A549 treated with Mapracorat at 1 μM for 4 hours (cell line): ENCODE measurements around the gene PRAF2. TPM values are rescaled to one million over a fixed set of nuclear protein-coding genes. Genes with fewer than 3 reads are reported as not detected.

Source experiments
- total RNA-seq: library from RNA; stranded (reverse); fragments of 200-300 nt; extraction: Qiagen RNA extraction; gene quantifications from 5 replicates; pipeline ENCODE4 v1.2.3, GENCODE V29; 2022

Gene PRAF2, protein sequence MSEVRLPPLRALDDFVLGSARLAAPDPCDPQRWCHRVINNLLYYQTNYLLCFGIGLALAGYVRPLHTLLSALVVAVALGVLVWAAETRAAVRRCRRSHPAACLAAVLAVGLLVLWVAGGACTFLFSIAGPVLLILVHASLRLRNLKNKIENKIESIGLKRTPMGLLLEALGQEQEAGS
- total RNA-seq, result 35.6 to 45.6 TPM (median 42.4 TPM) in 5 replicates

DNA sequence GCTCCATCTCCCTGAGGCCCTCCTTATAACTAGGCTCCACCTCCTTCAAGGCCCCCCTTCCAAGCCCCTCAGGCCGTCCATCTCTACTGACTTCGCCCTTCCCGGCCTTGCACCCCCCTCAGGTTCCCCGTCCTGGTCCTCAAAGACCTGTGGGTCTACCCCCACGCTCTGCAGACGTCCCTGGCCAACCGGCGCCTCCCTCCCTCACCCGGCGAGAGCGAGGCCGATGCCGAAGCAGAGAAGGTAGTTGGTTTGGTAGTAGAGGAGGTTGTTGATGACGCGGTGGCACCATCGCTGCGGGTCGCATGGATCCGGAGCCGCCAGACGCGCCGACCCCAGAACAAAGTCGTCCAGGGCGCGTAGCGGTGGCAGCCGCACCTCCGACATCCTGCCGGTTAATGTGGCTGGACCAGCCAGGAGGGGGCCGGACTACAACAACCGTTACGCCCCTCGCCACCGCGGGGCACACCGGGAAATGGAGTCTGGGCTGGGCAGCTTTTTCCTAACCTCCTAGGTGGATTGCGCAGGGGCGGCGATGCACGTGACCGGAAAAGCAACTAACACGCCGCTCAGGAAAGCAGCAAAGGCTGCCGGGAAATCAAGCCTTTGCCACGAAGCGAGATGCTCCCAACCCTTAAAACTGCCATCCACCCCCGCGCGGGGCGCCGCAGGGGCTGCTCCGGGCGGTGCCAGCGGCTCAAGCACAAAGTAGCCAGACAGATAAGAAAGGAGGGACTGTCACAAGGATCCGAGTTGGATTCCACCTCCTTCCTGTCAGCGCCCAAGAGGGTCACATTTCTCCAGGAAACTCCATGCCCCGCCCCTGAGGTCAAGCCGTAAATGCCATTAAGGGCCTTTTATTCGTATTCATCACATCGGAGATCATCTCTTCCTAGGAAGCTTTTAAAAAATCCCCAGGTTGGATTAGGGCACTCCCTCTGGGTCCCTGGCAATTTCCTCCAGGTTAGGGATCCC, at the start of gene PRAF2:
Gene PRAF2, minus strand, starts transcription at position 402 of the 975 bp plus-strand sequence. Its CDS starts 15 bp downstream, at position 387.

DNA sequence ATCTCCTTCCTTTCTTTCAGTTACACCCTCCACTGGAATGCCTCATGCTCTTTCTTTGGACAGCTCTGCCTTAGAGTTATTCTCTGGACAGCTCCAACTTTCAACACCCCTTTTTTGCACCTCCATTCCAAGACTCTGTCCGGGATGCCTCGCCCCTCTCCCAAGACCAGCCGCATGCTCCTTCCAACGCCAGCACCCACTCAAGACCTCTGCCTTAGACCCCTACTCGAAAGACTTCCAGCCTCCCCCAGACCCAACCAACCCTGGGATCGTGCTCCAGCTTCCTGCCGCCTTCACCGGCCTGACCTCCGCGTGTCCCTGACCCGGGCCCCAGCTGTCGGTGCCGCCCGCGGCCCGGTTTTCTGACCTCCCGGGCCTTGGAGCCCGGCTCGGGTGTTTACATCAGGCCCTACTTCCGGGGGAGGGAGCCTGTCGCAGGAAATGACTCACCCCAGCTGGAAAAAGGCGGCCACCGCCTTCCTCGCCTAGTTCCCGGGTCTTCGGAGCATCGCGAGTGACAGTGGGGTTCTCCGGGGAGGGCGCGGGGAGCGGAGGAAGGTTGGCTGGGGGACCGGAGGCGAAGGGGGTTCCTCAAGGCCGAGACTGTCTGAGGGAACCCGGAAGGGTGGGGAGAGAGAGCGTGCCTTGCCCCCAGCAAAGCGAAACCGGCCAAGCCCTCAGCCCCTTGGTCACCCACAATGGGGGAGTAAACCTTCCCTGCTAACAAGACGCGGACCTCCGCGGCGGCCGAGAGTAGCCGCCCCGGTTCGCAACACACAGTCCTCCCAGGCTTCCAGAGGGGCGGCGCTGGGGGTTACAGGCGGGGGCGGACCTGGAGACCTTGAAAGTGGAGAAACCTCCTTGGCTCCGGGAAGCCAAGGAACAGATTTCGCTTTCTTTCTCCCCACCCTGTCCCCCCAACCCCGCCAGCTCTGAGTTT, 6.0 kb upstream of the PRAF2 start, which contains the start of gene WDR45:
Gene WDR45, minus strand, starts transcription at position 399 of the 940 bp plus-strand sequence. CDS start 1,792 bp downstream, outside the sequence.

DNA sequence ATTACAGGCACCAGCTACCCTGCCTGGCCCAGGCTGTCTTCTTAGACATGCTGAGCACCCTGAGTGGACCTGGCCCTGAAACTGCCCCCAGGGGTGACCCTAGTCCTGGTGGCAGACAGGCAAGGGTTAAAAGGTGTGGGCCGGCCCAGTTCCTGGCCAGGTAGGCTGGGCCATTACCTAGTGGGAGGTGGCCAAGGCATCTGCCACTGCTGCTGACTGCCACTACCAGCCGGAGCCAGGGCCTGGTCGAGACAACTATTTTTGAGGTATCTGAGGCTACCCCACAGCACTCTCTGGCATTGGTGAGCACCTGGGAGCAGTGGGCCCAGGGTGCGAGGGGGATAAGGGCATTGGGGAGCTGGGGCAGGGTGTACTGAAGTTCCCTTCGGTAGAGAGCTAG, 15.0 kb downstream of the PRAF2 start, which contains the start of gene CCDC120:
Gene CCDC120, plus strand, starts transcription at position 206 of the 400 bp plus-strand sequence. CDS start 3,043 bp downstream, outside the sequence.

DNA sequence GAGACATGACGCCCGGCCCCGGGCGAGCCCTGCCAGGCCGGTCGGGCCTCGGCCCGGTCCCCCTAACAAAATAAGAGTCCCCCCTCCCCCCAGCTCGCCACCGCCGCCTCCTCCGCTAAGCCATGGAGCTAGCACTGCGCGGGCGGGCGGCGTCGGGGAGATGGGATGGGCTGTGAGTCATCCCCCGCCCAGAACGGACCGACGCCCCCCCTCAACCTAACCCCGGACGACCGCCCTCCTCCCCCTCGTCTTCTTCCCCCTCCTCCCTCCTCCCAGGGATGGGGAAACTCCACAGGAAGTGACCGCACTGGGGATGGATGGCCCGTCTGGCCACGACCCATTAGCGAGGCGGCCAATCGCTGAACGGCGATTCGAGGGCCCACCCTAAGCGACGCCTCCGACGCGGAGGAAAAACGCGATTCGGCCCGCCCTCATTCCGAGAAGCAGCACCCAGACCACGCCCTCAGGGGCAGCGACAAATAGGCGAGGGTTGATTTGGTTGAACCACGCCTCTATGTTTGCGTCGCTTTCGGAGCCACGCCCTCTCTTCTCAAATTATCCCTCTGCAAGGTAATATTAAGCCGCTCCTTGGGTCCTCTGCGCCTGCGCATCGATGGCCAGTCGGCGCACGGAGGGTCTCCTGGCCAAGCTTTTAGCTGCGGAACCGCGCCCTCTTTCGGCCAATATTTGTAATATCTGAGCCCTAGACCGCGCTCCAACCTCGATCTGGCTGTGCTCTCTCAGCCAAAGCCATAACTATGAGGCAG, 30.4 kb downstream of the PRAF2 start, which contains the start of gene TFE3:
Gene TFE3, minus strand, starts transcription at position 138 of the 767 bp plus-strand sequence. Its CDS starts 131 bp downstream, at position 7.

Other genes starting within 250 kb of the PRAF2 start
- not detected in 5 replicates for gene ERAS, start 247.5 kb downstream of the PRAF2 start, total RNA-seq
- gene PCSK1N, start 238.4 kb downstream of the PRAF2 start, total RNA-seq, result 19.4 to 53.5 TPM (median 48.4 TPM) in 5 replicates
- 82.0 to 110 TPM (median 102 TPM) in 5 replicates for gene TIMM17B, start 176.2 kb downstream of the PRAF2 start, total RNA-seq
- gene PQBP1, start 176.1 kb downstream of the PRAF2 start, total RNA-seq, result 89.7 to 105 TPM (median 93.2 TPM) in 5 replicates
- 47.9 to 65.4 TPM (median 62.5 TPM) in 5 replicates for gene SLC35A2, start 162.4 kb downstream of the PRAF2 start, total RNA-seq
- 8.5 to 9.6 TPM (median 9.3 TPM) in 5 replicates for gene PIM2, start 155.0 kb downstream of the PRAF2 start, total RNA-seq
- gene OTUD5, start 116.4 kb downstream of the PRAF2 start, total RNA-seq, result 60.5 to 66.4 TPM (median 64.7 TPM) in 5 replicates
- gene KCND1, start 102.2 kb downstream of the PRAF2 start, total RNA-seq, result 0.80 to 1.4 TPM (median 0.96 TPM) in 5 replicates
- gene GRIPAP1, start 71.7 kb downstream of the PRAF2 start, total RNA-seq, result 17.3 to 20.9 TPM (median 19.0 TPM) in 5 replicates
- gene TFE3, start 30.6 kb downstream of the PRAF2 start, total RNA-seq, result 41.8 to 52.7 TPM (median 51.5 TPM) in 5 replicates
- gene CCDC120, start 15.0 kb downstream of the PRAF2 start, total RNA-seq, result 2.7 to 3.9 TPM (median 3.2 TPM) in 5 replicates
- gene WDR45, start 5.9 kb upstream of the PRAF2 start, total RNA-seq, result 54.9 to 60.6 TPM (median 57.5 TPM) in 5 replicates
- gene GPKOW, start 49.7 kb upstream of the PRAF2 start, total RNA-seq, result 21.6 to 24.3 TPM (median 22.5 TPM) in 5 replicates
- 2.3 to 3.5 TPM (median 3.2 TPM) in 5 replicates for gene MAGIX, start 88.8 kb upstream of the PRAF2 start, total RNA-seq
- gene PLP2, start 97.9 kb upstream of the PRAF2 start, total RNA-seq, result 366 to 455 TPM (median 433 TPM) in 5 replicates
- 12.4 to 18.2 TPM (median 17.1 TPM) in 5 replicates for gene PRICKLE3, start 112.4 kb upstream of the PRAF2 start, total RNA-seq
- 2.1 to 2.8 TPM (median 2.4 TPM) in 5 replicates for gene SYP, start 126.2 kb upstream of the PRAF2 start, total RNA-seq
- gene CACNA1F, start 159.3 kb upstream of the PRAF2 start, total RNA-seq, result not detected in 5 replicates
- 12.2 to 15.7 TPM (median 14.1 TPM) in 5 replicates for gene CCDC22, start 161.5 kb upstream of the PRAF2 start, total RNA-seq
- gene FOXP3, start 190.7 kb upstream of the PRAF2 start, total RNA-seq, result 0.12 to 0.19 TPM (median 0.14 TPM) in 5 replicates
- gene PPP1R3F, start 195.8 kb upstream of the PRAF2 start, total RNA-seq, result 1.4 to 4.1 TPM (median 2.8 TPM) in 5 replicates
- not detected in 5 replicates for gene GAGE10, start 229.6 kb upstream of the PRAF2 start, total RNA-seq
- not detected in 5 replicates for gene GAGE12J, start 248.0 kb upstream of the PRAF2 start, total RNA-seq